Stimulated activated CD4-positive, alpha-beta T cell treated with anti-CD3 and anti-CD28 coated beads, Interleukin-4, amount 100 ng/mL, for 48 hours (primary cell): ENCODE data around the gene HMGN1.

Source experiments
- DNase-seq, 2 donors: peaks; one replicate each; pipeline ENCODE4 v3.0.0-alpha.2; 2020; ENCODE audit warnings: low read depth in 2 of 2

The HMGN1 gene

GRCh38 chr21:39300587-39300986 lies 48.3 kb downstream of the HMGN1 start:
- DNase-seq, result no peak

- no peak for DNase-seq
Observed at GRCh38 chr21:39296891-39297290, 52.0 kb downstream of the HMGN1 start.
